Measurements from ENCODE around the gene SDR42E1.
"Not testable (repeated sequence)": the region's sequence is repeated elsewhere in the genome, so short reads cannot be mapped to it uniquely, and the experiment has no call there.

Gene SDR42E1

GRCh38 chr16:81977335-81977942 is 33.8 kb downstream of the SDR42E1 start:
- not testable (repeated sequence) for DNase-seq (ENCODE audit: low read depth, low spot score); H3K9me3 ChIP-seq (ENCODE audit: control insufficient read depth, insufficient read depth, low read length); H3K4me3 ChIP-seq (ENCODE audit: low read length); H3K27ac ChIP-seq (ENCODE audit: low read length); H3K4me1 ChIP-seq (ENCODE audit: control insufficient read depth, insufficient read depth, low read length); H3K27me3 ChIP-seq (ENCODE audit: control insufficient read depth, insufficient read depth, low read length); H3K36me3 ChIP-seq (ENCODE audit: control insufficient read depth, insufficient read depth, low read length)
- WGBS (ENCODE audit: insufficient coverage, insufficient read length), result no CpG with 5 or more reads among the region's 26 CpGs

- Histone ChIP-seq H3K27ac (ENCODE audit: low read length) (no peak overlapping the region), H3K27me3 (ENCODE audit: control insufficient read depth, insufficient read depth, low read length) (no peaks in the 10 kb centered on the region), H3K4me3 (ENCODE audit: low read length) (no peak overlapping the region), H3K36me3 (ENCODE audit: control insufficient read depth, insufficient read depth, low read length) (no peaks in the 10 kb centered on the region), H3K9me3 (ENCODE audit: control insufficient read depth, insufficient read depth, low read length) (no peaks in the 10 kb centered on the region), H3K4me1 (ENCODE audit: control insufficient read depth, insufficient read depth, low read length) (no peaks in the 10 kb centered on the region)
- DNase-seq (ENCODE audit: low read depth, low spot score), result no peak
- WGBS (ENCODE audit: insufficient coverage, insufficient read length), result no CpG with 5 or more reads among the region's 1 CpG
Measured at GRCh38 chr16:81975637-81976036, 35.6 kb downstream of the SDR42E1 start.

GRCh38 chr16:81973737-81974136 is 37.5 kb downstream of the SDR42E1 start:
- no peaks in the 10 kb centered on the region for H3K36me3 ChIP-seq (ENCODE audit: control insufficient read depth, insufficient read depth, low read length)
- no peaks in the 10 kb centered on the region for H3K27me3 ChIP-seq (ENCODE audit: control insufficient read depth, insufficient read depth, low read length)
- no peaks in the 10 kb centered on the region for H3K9me3 ChIP-seq (ENCODE audit: control insufficient read depth, insufficient read depth, low read length)
- H3K4me1 ChIP-seq (ENCODE audit: control insufficient read depth, insufficient read depth, low read length), result no peaks in the 10 kb centered on the region
- H3K4me3 ChIP-seq (ENCODE audit: low read length), result no peak overlapping the region
- WGBS (ENCODE audit: insufficient coverage, insufficient read length), result no CpG with 5 or more reads among the region's 2 CpGs
- no peak for DNase-seq (ENCODE audit: low read depth, low spot score)
- no peak overlapping the region for H3K27ac ChIP-seq (ENCODE audit: low read length)

- no peak overlapping the region for H3K27ac ChIP-seq (ENCODE audit: low read length)
- H3K36me3 ChIP-seq (ENCODE audit: control insufficient read depth, insufficient read depth, low read length), result no peaks in the 10 kb centered on the region
- no CpG with 5 or more reads among the region's 1 CpG for WGBS (ENCODE audit: insufficient coverage, insufficient read length)
- no peak for DNase-seq (ENCODE audit: low read depth, low spot score)
- H3K4me1 ChIP-seq (ENCODE audit: control insufficient read depth, insufficient read depth, low read length), result no peaks in the 10 kb centered on the region
- no peak overlapping the region for H3K4me3 ChIP-seq (ENCODE audit: low read length)
- no peaks in the 10 kb centered on the region for H3K9me3 ChIP-seq (ENCODE audit: control insufficient read depth, insufficient read depth, low read length)
- H3K27me3 ChIP-seq (ENCODE audit: control insufficient read depth, insufficient read depth, low read length), result no peaks in the 10 kb centered on the region
Measured at GRCh38 chr16:81971853-81972252, 39.4 kb downstream of the SDR42E1 start.

- Histone ChIP-seq H3K9me3 (ENCODE audit: control insufficient read depth, insufficient read depth, low read length) (no peaks in the 10 kb centered on the region), H3K4me3 (ENCODE audit: low read length) (no peak overlapping the region), H3K27ac (ENCODE audit: low read length) (no peak overlapping the region), H3K36me3 (ENCODE audit: control insufficient read depth, insufficient read depth, low read length) (no peaks in the 10 kb centered on the region), H3K27me3 (ENCODE audit: control insufficient read depth, insufficient read depth, low read length) (no peaks in the 10 kb centered on the region), H3K4me1 (ENCODE audit: control insufficient read depth, insufficient read depth, low read length) (no peaks in the 10 kb centered on the region)
- WGBS (ENCODE audit: insufficient coverage, insufficient read length), result no CpG with 5 or more reads among the region's 5 CpGs
- no peak for DNase-seq (ENCODE audit: low read depth, low spot score)
Measured at GRCh38 chr16:81967358-81967757, 43.9 kb downstream of the SDR42E1 start.

- H3K9me3 ChIP-seq (ENCODE audit: control insufficient read depth, insufficient read depth, low read length), result no peaks in the 10 kb centered on the region
- no CpG with 5 or more reads among the region's 6 CpGs for WGBS (ENCODE audit: insufficient coverage, insufficient read length)
- DNase-seq (ENCODE audit: low read depth, low spot score), result no peak
Measured at GRCh38 chr16:81964808-81965207, 46.5 kb downstream of the SDR42E1 start.

GRCh38 chr16:81956213-81956948 is 54.9 kb downstream of the SDR42E1 start:
- no peaks in the 10 kb centered on the region for H3K9me3 ChIP-seq (ENCODE audit: control insufficient read depth, insufficient read depth, low read length)
- H3K27ac ChIP-seq (ENCODE audit: low read length), result no peak overlapping the region
- no peaks in the 10 kb centered on the region for H3K27me3 ChIP-seq (ENCODE audit: control insufficient read depth, insufficient read depth, low read length)
- H3K4me1 ChIP-seq (ENCODE audit: control insufficient read depth, insufficient read depth, low read length), result no peaks in the 10 kb centered on the region
- no peak overlapping the region for H3K4me3 ChIP-seq (ENCODE audit: low read length)
- H3K36me3 ChIP-seq (ENCODE audit: control insufficient read depth, insufficient read depth, low read length), result no peaks in the 10 kb centered on the region
- no peak for DNase-seq (ENCODE audit: low read depth, low spot score)
- WGBS (ENCODE audit: insufficient coverage, insufficient read length), result no CpG with 5 or more reads among the region's 9 CpGs

More at GRCh38 chr16:81964808-81965207, 46.5 kb downstream of the SDR42E1 start:
- Histone ChIP-seq H3K4me1 (ENCODE audit: control insufficient read depth, insufficient read depth, low read length) (no peaks in the 10 kb centered on the region), H3K27me3 (ENCODE audit: control insufficient read depth, insufficient read depth, low read length) (no peaks in the 10 kb centered on the region), H3K4me3 (ENCODE audit: low read length) (no peak overlapping the region), H3K36me3 (ENCODE audit: control insufficient read depth, insufficient read depth, low read length) (no peaks in the 10 kb centered on the region), H3K27ac (ENCODE audit: low read length) (no peak overlapping the region)

GRCh38 chr16:81951564-81951963 is 59.7 kb downstream of the SDR42E1 start:
- H3K27ac ChIP-seq (ENCODE audit: low read length), result no peak overlapping the region
- H3K4me1 ChIP-seq (ENCODE audit: control insufficient read depth, insufficient read depth, low read length), result no peaks in the 10 kb centered on the region
- no peak overlapping the region for H3K4me3 ChIP-seq (ENCODE audit: low read length)
- H3K27me3 ChIP-seq (ENCODE audit: control insufficient read depth, insufficient read depth, low read length), result no peaks in the 10 kb centered on the region
- DNase-seq (ENCODE audit: low read depth, low spot score), result no peak
- WGBS (ENCODE audit: insufficient coverage, insufficient read length), result no CpG with 5 or more reads among the region's 2 CpGs
- no peaks in the 10 kb centered on the region for H3K36me3 ChIP-seq (ENCODE audit: control insufficient read depth, insufficient read depth, low read length)
- H3K9me3 ChIP-seq (ENCODE audit: control insufficient read depth, insufficient read depth, low read length), result no peaks in the 10 kb centered on the region

- Histone ChIP-seq H3K27me3 (ENCODE audit: control insufficient read depth, insufficient read depth, low read length) (no peaks in the 10 kb centered on the region), H3K27ac (ENCODE audit: low read length) (no peak overlapping the region), H3K36me3 (ENCODE audit: control insufficient read depth, insufficient read depth, low read length) (no peaks in the 10 kb centered on the region), H3K4me1 (ENCODE audit: control insufficient read depth, insufficient read depth, low read length) (peaks cover 2% of the 10 kb centered on the region; the same call in 1 of the 2 replicates), H3K9me3 (ENCODE audit: control insufficient read depth, insufficient read depth, low read length) (no peaks in the 10 kb centered on the region), H3K4me3 (ENCODE audit: low read length) (no peak overlapping the region)
- DNase-seq (ENCODE audit: low read depth, low spot score), result no peak
- WGBS (ENCODE audit: insufficient coverage, insufficient read length), result no CpG with 5 or more reads among the region's 5 CpGs
Measured at GRCh38 chr16:81946206-81946605, 65.1 kb downstream of the SDR42E1 start.

GRCh38 chr16:81945665-81946064 is 65.6 kb downstream of the SDR42E1 start:
- no peak overlapping the region for H3K27ac ChIP-seq (ENCODE audit: low read length)
- peaks cover 2% of the 10 kb centered on the region; the same call in 1 of the 2 replicates for H3K4me1 ChIP-seq (ENCODE audit: control insufficient read depth, insufficient read depth, low read length)
- no CpG with 5 or more reads among the region's 1 CpG for WGBS (ENCODE audit: insufficient coverage, insufficient read length)
- H3K36me3 ChIP-seq (ENCODE audit: control insufficient read depth, insufficient read depth, low read length), result no peaks in the 10 kb centered on the region
- H3K9me3 ChIP-seq (ENCODE audit: control insufficient read depth, insufficient read depth, low read length), result no peaks in the 10 kb centered on the region
- H3K4me3 ChIP-seq (ENCODE audit: low read length), result no peak overlapping the region
- DNase-seq (ENCODE audit: low read depth, low spot score), result no peak
- H3K27me3 ChIP-seq (ENCODE audit: control insufficient read depth, insufficient read depth, low read length), result no peaks in the 10 kb centered on the region
